ENCODE measurements around the gene FNDC10. TPM values are rescaled to one million over a fixed set of nuclear protein-coding genes. Genes with fewer than 3 reads are reported as not detected.

Gene FNDC10
- total RNA-seq, 1 donor from 2014 or later, result 7.4 TPM

- DNase-seq (ENCODE audit: low read depth), result no peak
- TF ChIP-seq EZH2 (IDR thresholded peaks at IDR 0.05; ENCODE audit: insufficient read depth, low read length), result no peak
- Mint-ChIP-seq H3K27ac (ENCODE audit: unreplicated experiment) (peak overlapping the region; percentile 62), H3K36me3 (ENCODE audit: low read depth, unreplicated experiment) (peaks cover 19% of the 10 kb centered on the region), H3K4me3 (ENCODE audit: unreplicated experiment) (no peak overlapping the region), H3K27me3 (ENCODE audit: low read depth, unreplicated experiment) (no peaks in the 10 kb centered on the region), H3K9me3 (ENCODE audit: unreplicated experiment) (no peaks in the 10 kb centered on the region), H3K4me1 (ENCODE audit: low read depth, unreplicated experiment) (peaks cover 19% of the 10 kb centered on the region)
- Histone ChIP-seq H3K79me2 (ENCODE audit: insufficient read depth, low read length) (peaks cover 100% of the 10 kb centered on the region), H3K9ac (ENCODE audit: low read length) (no peak overlapping the region), H4K20me1 (ENCODE audit: insufficient read depth, low read length) (peaks cover 90% of the 10 kb centered on the region), H3K9me3 (ENCODE audit: insufficient read depth, low read depth, low read length) (no peaks in the 10 kb centered on the region), H3K4me2 (ENCODE audit: low read length) (no peak overlapping the region), H3K27ac (ENCODE audit: low read depth, low read length) (no peak overlapping the region), H3K27me3 (ENCODE audit: insufficient read depth, low read length) (no peaks in the 10 kb centered on the region), H3K36me3 (ENCODE audit: insufficient read depth, low read length) (peaks cover 12% of the 10 kb centered on the region), H3K4me3 (ENCODE audit: insufficient read depth, low read depth, low read length) (no peak overlapping the region), H2AFZ (ENCODE audit: low read depth, low read length) (no peak overlapping the region), H3K4me1 (ENCODE audit: insufficient read depth, low read length) (peaks cover 13% of the 10 kb centered on the region)
- no peak for FAIRE-seq
Observed at GRCh38 chr1:1569341-1569740, 30.6 kb downstream of the FNDC10 start.

- H3K9me3 ChIP-seq (ENCODE audit: insufficient read depth, low read depth, low read length), result no peaks in the 10 kb centered on the region
- no peak overlapping the region for H3K27ac ChIP-seq (ENCODE audit: low read depth, low read length)
- Mint-ChIP-seq H3K27me3 (ENCODE audit: low read depth, unreplicated experiment) (no peaks in the 10 kb centered on the region), H3K9me3 (ENCODE audit: unreplicated experiment) (no peaks in the 10 kb centered on the region), H3K36me3 (ENCODE audit: low read depth, unreplicated experiment) (peaks cover 27% of the 10 kb centered on the region), H3K4me1 (ENCODE audit: low read depth, unreplicated experiment) (peaks cover 16% of the 10 kb centered on the region), H3K4me3 (ENCODE audit: unreplicated experiment) (no peak overlapping the region), H3K27ac (ENCODE audit: unreplicated experiment) (peak overlapping the region; percentile 78)
- DNase-seq (ENCODE audit: low read depth), result no peak
- peaks cover 6% of the 10 kb centered on the region for H3K4me1 ChIP-seq (ENCODE audit: insufficient read depth, low read length)
- peaks cover 94% of the 10 kb centered on the region for H4K20me1 ChIP-seq (ENCODE audit: insufficient read depth, low read length)
- H3K9ac ChIP-seq (ENCODE audit: low read length), result no peak overlapping the region
- no peak for FAIRE-seq
- no peak for TF ChIP-seq EZH2 (IDR thresholded peaks at IDR 0.05; ENCODE audit: insufficient read depth, low read length)
- TF ChIP-seq CTCF (IDR thresholded peaks at IDR 0.05; ENCODE audit: insufficient read depth, low read depth, low read length), result no peak
- no peak overlapping the region for H3K4me3 ChIP-seq (ENCODE audit: insufficient read depth, low read depth, low read length)
- no peaks in the 10 kb centered on the region for H3K27me3 ChIP-seq (ENCODE audit: insufficient read depth, low read length)
- no peak overlapping the region for H2AFZ ChIP-seq (ENCODE audit: low read depth, low read length)
- peak overlapping the region; percentile 36 for H3K4me2 ChIP-seq (ENCODE audit: low read length)
- peaks cover 19% of the 10 kb centered on the region for H3K36me3 ChIP-seq (ENCODE audit: insufficient read depth, low read length)
- peaks cover 100% of the 10 kb centered on the region for H3K79me2 ChIP-seq (ENCODE audit: insufficient read depth, low read length)
Observed at GRCh38 chr1:1567891-1568291, 32.0 kb downstream of the FNDC10 start.

GRCh38 chr1:1567152-1567875 lies 32.6 kb downstream of the FNDC10 start:
- peaks cover 28% of the 10 kb centered on the region for H3K36me3 Mint-ChIP-seq (ENCODE audit: low read depth, unreplicated experiment)
- FAIRE-seq (no peak), DNase-seq (ENCODE audit: low read depth) (peak; percentile 13)
- H3K27me3 Mint-ChIP-seq (ENCODE audit: low read depth, unreplicated experiment), result no peaks in the 10 kb centered on the region
- peak overlapping the region; percentile 19 for H3K27ac Mint-ChIP-seq (ENCODE audit: unreplicated experiment)
- Histone ChIP-seq H2AFZ (ENCODE audit: low read depth, low read length) (no peak overlapping the region), H3K36me3 (ENCODE audit: insufficient read depth, low read length) (peaks cover 22% of the 10 kb centered on the region), H3K27ac (ENCODE audit: low read depth, low read length) (no peak overlapping the region), H3K79me2 (ENCODE audit: insufficient read depth, low read length) (peaks cover 100% of the 10 kb centered on the region), H3K4me1 (ENCODE audit: insufficient read depth, low read length) (peaks cover 6% of the 10 kb centered on the region), H3K4me3 (ENCODE audit: insufficient read depth, low read depth, low read length) (no peak overlapping the region), H3K9me3 (ENCODE audit: insufficient read depth, low read depth, low read length) (no peaks in the 10 kb centered on the region), H4K20me1 (ENCODE audit: insufficient read depth, low read length) (peaks cover 95% of the 10 kb centered on the region), H3K27me3 (ENCODE audit: insufficient read depth, low read length) (no peaks in the 10 kb centered on the region), H3K4me2 (ENCODE audit: low read length) (peak overlapping the region; percentile 36), H3K9ac (ENCODE audit: low read length) (no peak overlapping the region)
- TF ChIP-seq CTCF (IDR thresholded peaks at IDR 0.05; ENCODE audit: insufficient read depth, low read depth, low read length) (no peak), EZH2 (IDR thresholded peaks at IDR 0.05; ENCODE audit: insufficient read depth, low read length) (no peak)
- no peaks in the 10 kb centered on the region for H3K9me3 Mint-ChIP-seq (ENCODE audit: unreplicated experiment)
- peaks cover 16% of the 10 kb centered on the region for H3K4me1 Mint-ChIP-seq (ENCODE audit: low read depth, unreplicated experiment)
- peak overlapping the region; percentile 43 for H3K4me3 Mint-ChIP-seq (ENCODE audit: unreplicated experiment)
